Stimulated activated CD4-positive, alpha-beta T cell treated with anti-CD3 and anti-CD28 coated beads, Interleukin-15, amount 100 ng/mL, for 48 hours (primary cell): Measurements from ENCODE around the gene TOP3B.

ENCODE experiments used
- DNase-seq, 2 donors: peaks; one replicate each; pipeline ENCODE4 v3.0.0-alpha.2; 2020; ENCODE audit warnings: low read depth in 2 of 2

The TOP3B gene

GRCh38 chr22:22013559-22014284, 31.1 kb upstream of the TOP3B start:
- no peak for DNase-seq

GRCh38 chr22:22011964-22012363, 29.4 kb upstream of the TOP3B start:
- no peak for DNase-seq

- DNase-seq, result no peak
These were observed 27.8 kb upstream of the TOP3B start for GRCh38 chr22:22010358-22010757.

- no peak for DNase-seq
These were observed 27.1 kb upstream of the TOP3B start for GRCh38 chr22:22009661-22010060.

GRCh38 chr22:22006596-22006990, 24.0 kb upstream of the TOP3B start:
- no peak for DNase-seq

GRCh38 chr22:22005945-22006595, 23.5 kb upstream of the TOP3B start:
- no peak for DNase-seq

GRCh38 chr22:22003233-22003632, 20.6 kb upstream of the TOP3B start:
- DNase-seq, result no peak

GRCh38 chr22:22002526-22003055, 20.0 kb upstream of the TOP3B start:
- no peak for DNase-seq

- DNase-seq, result no peak
These were observed 19.3 kb upstream of the TOP3B start for GRCh38 chr22:22001664-22002525.

GRCh38 chr22:21998595-21999247, 16.1 kb upstream of the TOP3B start:
- DNase-seq, result no peak

GRCh38 chr22:21996175-21996720, 13.7 kb upstream of the TOP3B start:
- DNase-seq, result no peak

- no peak for DNase-seq
These were observed 13.1 kb upstream of the TOP3B start for GRCh38 chr22:21995660-21996059.

GRCh38 chr22:21994881-21995444, 12.4 kb upstream of the TOP3B start:
- DNase-seq, result no peak

- no peak for DNase-seq
These were observed 10.1 kb upstream of the TOP3B start for GRCh38 chr22:21992593-21993237.

GRCh38 chr22:21991774-21992173, 9.2 kb upstream of the TOP3B start:
- DNase-seq, result no peak

- no peak for DNase-seq
These were observed 8.7 kb upstream of the TOP3B start for GRCh38 chr22:21991304-21991596.

- no peak for DNase-seq
These were observed 8.1 kb upstream of the TOP3B start for GRCh38 chr22:21990445-21991303.

GRCh38 chr22:21989049-21989448, 6.5 kb upstream of the TOP3B start:
- no peak for DNase-seq

- DNase-seq, result no peak
These were observed 2.6 kb upstream of the TOP3B start for GRCh38 chr22:21985214-21985613.

GRCh38 chr22:21984793-21985192, 2.2 kb upstream of the TOP3B start:
- DNase-seq, result no peak
